Memory B cell (primary cell): ENCODE results near the gene ART3.
A peak's percentile ranks its signal among the peaks of the same experiment; 100 is the strongest.

Source experiments
- ATAC-seq: fragments of 150-1000 bp; cut with Tn5 transposase; 2 replicates; pipeline ENCODE4 v1.10.0; 2021; ENCODE audit warnings: low read depth, mild to moderate bottlenecking, moderate library complexity
- DNase-seq, 2 donors: peaks; one replicate each; pipeline ENCODE4 v3.0.0; 2022; ENCODE audit warnings: low spot score in 2 of 2
- H3K27ac Mint-ChIP-seq: one replicate; pipeline ENCODE4 v1.8.0; 2022; ENCODE audit warnings: mild to moderate bottlenecking, moderate library complexity, mixed read lengths
- H3K27me3 Mint-ChIP-seq: one replicate; pipeline ENCODE4 v1.8.0; 2022; ENCODE audit warnings: mixed read lengths
- H3K36me3 Mint-ChIP-seq: one replicate; pipeline ENCODE4 v1.8.0; 2022; ENCODE audit warnings: mild to moderate bottlenecking, mixed read lengths
- H3K4me1 Mint-ChIP-seq: one replicate; pipeline ENCODE4 v1.8.0; 2022; ENCODE audit warnings: mixed read lengths
- H3K4me3 Mint-ChIP-seq: one replicate; pipeline ENCODE4 v1.8.0; 2022; ENCODE audit warnings: mild to moderate bottlenecking, moderate library complexity, mixed read lengths
- H3K9me3 Mint-ChIP-seq: one replicate; pipeline ENCODE4 v1.8.0; 2022; ENCODE audit warnings: mixed read lengths

ART3 gene

DNA sequence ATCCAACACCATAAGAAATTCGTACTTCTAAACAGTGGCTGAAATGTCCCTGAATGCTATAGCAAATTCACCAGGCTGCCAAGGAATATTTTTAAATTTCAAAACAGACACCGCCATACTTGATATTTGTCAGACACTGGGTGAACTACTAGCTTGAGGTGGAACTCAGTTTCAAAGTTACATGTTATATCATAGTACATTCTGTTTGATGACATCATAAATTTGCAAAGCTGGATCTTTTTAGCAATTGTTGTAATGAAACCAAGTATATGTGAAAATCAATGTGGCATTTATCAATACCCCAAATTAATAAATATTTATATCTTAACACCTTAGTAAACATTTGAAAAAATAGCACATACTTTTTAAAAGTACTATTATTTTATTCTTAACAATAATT is 14.2 kb downstream of the ART3 start:
- Mint-ChIP-seq H3K9me3 (no peaks in the 10 kb centered on the region), H3K27ac (no peak overlapping the region), H3K36me3 (no peaks in the 10 kb centered on the region)

DNA sequence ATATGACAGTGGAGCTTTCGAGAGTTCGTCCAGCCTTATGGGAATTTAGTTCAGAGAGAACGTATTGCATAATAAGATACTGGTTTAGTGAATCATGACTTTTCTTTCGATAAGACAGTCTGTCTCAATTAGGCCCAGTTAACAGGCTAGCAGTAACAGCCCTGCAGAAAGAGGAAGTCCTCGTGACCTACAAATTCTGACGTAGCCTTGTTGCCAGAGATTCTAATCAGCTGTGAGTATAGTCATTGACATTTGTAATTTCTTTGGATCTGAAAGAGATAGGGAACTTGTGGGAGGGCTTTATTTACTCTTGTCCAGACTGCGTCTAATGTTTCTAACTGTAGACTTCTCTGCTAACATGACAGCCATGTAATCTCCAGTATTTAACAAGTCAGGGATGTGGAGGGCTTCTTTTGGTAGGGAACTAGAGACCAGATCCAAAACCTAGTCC is 15.8 kb downstream of the ART3 start:
- H3K27ac Mint-ChIP-seq: peak overlapping the region; percentile 88
- no peaks in the 10 kb centered on the region for H3K36me3 Mint-ChIP-seq
- H3K4me1 Mint-ChIP-seq: peaks cover 7% of the 10 kb centered on the region
- peak in 1 of 2 donors; percentile 54 for DNase-seq
- H3K9me3 Mint-ChIP-seq: no peaks in the 10 kb centered on the region
- H3K4me3 Mint-ChIP-seq: no peak overlapping the region
- ATAC-seq: peak; percentile 99
- no peaks in the 10 kb centered on the region for H3K27me3 Mint-ChIP-seq

More for the DNA sequence above, 14.2 kb downstream of the ART3 start:
- no peak for DNase-seq
- peaks cover 7% of the 10 kb centered on the region for H3K4me1 Mint-ChIP-seq
- ATAC-seq: no peak
- no peak overlapping the region for H3K4me3 Mint-ChIP-seq
- H3K27me3 Mint-ChIP-seq: no peaks in the 10 kb centered on the region

DNA sequence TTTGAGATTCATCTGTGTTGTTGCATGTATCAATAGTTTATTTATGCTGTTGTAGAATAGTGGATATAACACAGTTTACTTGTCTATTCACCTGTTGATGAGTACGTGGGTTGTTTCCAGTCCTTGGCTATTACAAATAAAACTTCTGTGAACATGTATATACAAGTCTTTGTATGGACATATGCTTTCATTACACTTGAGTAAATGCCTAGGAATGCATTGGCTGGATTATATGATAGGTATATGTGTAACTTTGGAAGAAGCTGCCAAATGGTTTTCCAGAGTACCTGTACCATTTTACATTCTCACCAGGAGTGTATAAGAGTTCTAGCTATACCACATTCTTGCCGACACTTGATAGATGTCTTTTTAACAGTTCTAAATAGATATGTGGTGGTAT is 16.5 kb downstream of the ART3 start:
- no peak for DNase-seq
- H3K27me3 Mint-ChIP-seq: no peaks in the 10 kb centered on the region
- H3K9me3 Mint-ChIP-seq: no peaks in the 10 kb centered on the region
- no peaks in the 10 kb centered on the region for H3K36me3 Mint-ChIP-seq
- peaks cover 7% of the 10 kb centered on the region for H3K4me1 Mint-ChIP-seq
- no peak for ATAC-seq
- no peak overlapping the region for H3K4me3 Mint-ChIP-seq
- H3K27ac Mint-ChIP-seq: peak overlapping the region; percentile 88

DNA sequence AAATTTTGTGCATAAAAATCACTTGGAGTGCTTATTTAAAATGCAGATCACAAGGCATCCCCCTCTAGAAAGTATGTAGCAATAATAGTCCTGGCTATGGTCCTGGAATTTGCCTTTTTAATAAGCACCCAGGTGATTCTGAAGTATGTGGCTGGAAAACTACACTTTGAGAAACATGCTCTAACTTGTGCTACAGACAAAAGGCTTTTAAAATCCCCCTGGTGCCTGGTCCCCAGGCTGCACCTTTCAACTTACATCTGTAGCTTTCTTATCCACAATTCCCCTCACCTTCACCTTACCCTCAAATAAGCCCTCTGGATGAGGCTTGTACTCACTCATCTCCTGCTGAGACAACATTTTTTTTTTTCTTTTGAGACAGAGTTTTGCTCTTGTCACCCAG is 21.1 kb downstream of the ART3 start:
- H3K9me3 Mint-ChIP-seq: no peaks in the 10 kb centered on the region
- H3K36me3 Mint-ChIP-seq: no peaks in the 10 kb centered on the region
- DNase-seq (no peak), ATAC-seq (no peak)
- no peaks in the 10 kb centered on the region for H3K27me3 Mint-ChIP-seq
- no peak overlapping the region for H3K27ac Mint-ChIP-seq
- no peak overlapping the region for H3K4me3 Mint-ChIP-seq
- peaks cover 3% of the 10 kb centered on the region for H3K4me1 Mint-ChIP-seq

DNA sequence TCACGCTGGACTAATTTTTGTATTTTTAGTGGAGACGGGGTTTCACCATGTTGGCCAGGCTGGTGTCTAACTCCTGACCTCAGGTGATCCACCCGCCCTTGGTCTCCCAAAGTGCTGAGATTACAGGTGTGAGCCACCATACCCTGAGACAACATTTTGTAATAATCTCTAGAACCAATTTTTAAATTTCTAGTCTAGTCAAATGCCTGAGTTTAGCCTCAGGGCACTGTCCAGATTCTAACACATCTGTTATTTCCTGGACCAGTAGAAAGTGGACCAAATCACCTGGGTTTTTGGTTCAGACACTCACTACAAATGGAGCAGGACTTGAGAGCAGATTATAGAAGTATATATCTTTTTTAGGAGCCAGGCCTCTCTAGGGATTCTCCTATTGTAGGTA is 21.6 kb downstream of the ART3 start:
- no peak for DNase-seq
- ATAC-seq: no peak
- Mint-ChIP-seq H3K36me3 (no peaks in the 10 kb centered on the region), H3K27ac (no peak overlapping the region), H3K4me3 (no peak overlapping the region), H3K4me1 (no peaks in the 10 kb centered on the region), H3K9me3 (no peaks in the 10 kb centered on the region), H3K27me3 (no peaks in the 10 kb centered on the region)

DNA sequence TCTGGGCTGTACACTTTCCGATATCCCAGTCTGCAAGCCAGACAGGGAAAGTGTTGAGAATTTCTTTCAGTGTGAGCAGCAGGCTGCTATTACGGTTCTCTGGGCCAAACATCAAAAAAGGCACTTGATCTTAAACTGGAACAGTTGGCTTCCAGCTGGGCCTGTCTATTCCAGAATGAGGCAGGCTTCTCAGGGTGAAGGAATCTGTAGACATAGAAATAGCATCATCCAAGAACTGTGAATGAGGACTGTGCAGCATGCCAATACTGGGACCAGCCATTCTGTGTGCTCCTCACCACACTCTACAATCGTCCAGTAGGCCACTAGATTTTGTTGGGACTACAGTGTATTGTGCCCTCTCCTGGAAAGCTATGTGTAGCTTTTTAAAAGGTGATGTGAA is 31.1 kb downstream of the ART3 start:
- ATAC-seq (no peak), DNase-seq (no peak)
- Mint-ChIP-seq H3K4me3 (no peak overlapping the region), H3K4me1 (no peaks in the 10 kb centered on the region), H3K9me3 (no peaks in the 10 kb centered on the region), H3K27me3 (no peaks in the 10 kb centered on the region), H3K27ac (no peak overlapping the region), H3K36me3 (no peaks in the 10 kb centered on the region)

DNA sequence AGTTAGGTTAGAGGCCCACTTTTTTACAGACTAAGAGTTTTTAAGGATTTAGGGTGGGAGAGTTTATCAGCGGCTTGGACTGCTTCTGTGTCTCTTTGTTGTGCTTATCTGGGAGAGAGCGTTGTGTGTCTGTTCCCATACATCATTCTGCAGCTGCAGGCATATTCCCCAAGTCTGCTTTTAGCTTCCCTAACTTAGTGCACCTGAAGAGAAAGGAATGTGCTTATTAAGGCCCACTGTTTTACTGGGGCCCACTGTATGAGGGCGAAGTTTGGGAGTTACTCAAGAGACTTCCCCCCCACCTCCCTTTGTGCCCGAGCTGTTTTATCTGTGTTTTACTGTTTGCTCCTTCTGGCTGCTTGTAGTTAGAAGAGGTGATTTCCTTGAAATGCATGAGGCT is 31.9 kb downstream of the ART3 start:
- H3K4me3 Mint-ChIP-seq: no peak overlapping the region
- no peaks in the 10 kb centered on the region for H3K36me3 Mint-ChIP-seq
- H3K9me3 Mint-ChIP-seq: peaks cover 2% of the 10 kb centered on the region
- no peaks in the 10 kb centered on the region for H3K27me3 Mint-ChIP-seq
- no peak overlapping the region for H3K27ac Mint-ChIP-seq
- no peaks in the 10 kb centered on the region for H3K4me1 Mint-ChIP-seq
- no peak for ATAC-seq
- no peak for DNase-seq

DNA sequence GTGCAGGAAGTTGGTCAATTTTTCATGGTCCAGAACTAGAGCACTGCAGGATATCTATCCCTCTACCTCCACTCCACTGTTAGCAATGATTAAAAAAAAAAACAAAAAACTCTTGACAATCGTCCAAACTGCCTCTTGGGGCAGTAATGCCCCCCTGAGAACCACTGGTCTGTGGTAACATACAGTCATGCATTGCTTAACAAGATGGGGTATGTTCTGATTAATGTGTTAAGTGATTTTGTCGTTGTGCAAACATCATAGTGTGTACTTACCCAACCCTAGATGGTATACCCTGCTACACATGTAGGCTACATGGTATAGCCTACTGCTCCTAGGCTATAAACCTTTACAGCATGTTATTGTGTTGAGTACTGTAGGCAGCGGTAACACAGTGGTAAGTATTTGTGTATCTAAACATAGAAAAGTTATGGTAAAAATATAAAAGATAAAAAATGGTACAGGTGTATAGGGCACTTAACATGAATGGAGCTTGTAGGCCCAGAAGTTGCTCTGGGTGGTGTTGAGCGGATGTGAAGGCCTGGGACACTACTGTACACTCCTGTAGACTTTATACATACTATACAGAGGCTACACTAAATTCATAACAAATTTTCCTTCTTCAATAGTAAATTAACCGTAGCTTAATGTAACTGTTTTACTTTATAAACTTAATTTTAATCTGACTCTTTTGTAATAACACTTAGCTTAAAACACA is 34.1 kb downstream of the ART3 start:
- Mint-ChIP-seq H3K9me3 (peaks cover 2% of the 10 kb centered on the region), H3K27me3 (no peaks in the 10 kb centered on the region), H3K27ac (no peak overlapping the region), H3K36me3 (peaks cover 11% of the 10 kb centered on the region), H3K4me3 (no peak overlapping the region), H3K4me1 (no peaks in the 10 kb centered on the region)
- no peak for DNase-seq
- peak; percentile 42 for ATAC-seq

DNA sequence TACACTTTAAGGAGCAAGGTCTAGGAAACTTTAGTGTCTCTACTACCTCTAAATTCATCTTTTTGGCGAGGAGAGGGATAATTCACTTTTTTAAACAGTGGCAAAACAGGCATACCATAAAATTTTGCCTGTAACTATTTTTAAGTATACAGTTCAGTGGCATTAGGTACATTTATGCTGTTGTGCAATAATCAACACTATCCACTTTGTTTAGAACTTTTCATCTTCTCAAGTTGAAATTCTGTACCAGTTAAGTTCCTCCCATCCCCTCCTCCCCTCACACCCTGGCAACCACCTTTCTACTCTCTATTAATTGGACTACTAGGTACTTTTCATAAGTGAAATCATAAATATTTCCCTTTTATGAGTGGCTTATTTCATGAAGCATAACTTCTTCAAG is 42.3 kb downstream of the ART3 start:
- DNase-seq (no peak), ATAC-seq (no peak)
- Mint-ChIP-seq H3K27ac (no peak overlapping the region), H3K27me3 (no peaks in the 10 kb centered on the region), H3K4me1 (no peaks in the 10 kb centered on the region), H3K9me3 (no peaks in the 10 kb centered on the region), H3K36me3 (peaks cover 39% of the 10 kb centered on the region), H3K4me3 (no peak overlapping the region)

DNA sequence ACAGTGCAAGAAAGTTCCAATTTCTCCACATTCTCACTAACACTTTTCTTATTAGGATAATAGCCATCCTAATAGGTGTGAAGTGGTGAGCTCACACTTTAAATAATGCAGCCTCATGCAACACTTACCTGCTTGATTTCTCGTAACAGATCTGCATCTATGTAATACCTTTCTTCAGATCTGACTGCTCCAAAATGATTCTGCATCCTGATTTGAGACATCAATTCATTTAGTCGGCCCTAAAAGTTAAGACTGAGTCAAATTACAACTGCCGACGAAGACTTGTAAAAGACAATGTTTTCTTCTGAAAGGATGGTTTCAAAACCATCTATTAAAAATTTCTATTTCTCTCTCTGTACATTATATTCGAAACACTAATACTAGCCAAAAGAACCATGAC is 43.0 kb downstream of the ART3 start:
- Mint-ChIP-seq H3K4me3 (no peak overlapping the region), H3K36me3 (peaks cover 41% of the 10 kb centered on the region), H3K9me3 (no peaks in the 10 kb centered on the region), H3K27ac (no peak overlapping the region), H3K27me3 (no peaks in the 10 kb centered on the region), H3K4me1 (no peaks in the 10 kb centered on the region)
- DNase-seq (no peak), ATAC-seq (no peak)

DNA sequence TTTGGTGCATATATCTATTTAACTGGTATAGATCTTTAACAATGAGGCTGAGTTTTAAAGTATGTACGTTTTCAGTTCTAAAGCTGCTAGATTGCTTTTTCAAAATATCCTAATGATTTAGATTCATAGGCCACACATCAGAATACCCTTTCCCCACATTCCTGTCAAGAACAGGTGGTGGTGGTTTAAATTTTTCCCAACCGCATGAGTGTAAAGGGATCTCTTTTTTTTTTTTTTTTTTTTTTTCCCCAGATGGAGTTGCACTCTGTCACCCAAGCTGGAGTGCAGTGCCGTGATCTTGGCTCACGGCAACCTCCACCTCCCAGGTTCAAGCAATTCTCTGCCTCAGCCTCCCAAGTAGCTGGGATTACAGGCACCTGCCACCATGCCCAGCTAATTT is 45.7 kb downstream of the ART3 start:
- DNase-seq (no peak), ATAC-seq (no peak)
- H3K4me3 Mint-ChIP-seq: no peak overlapping the region
- H3K4me1 Mint-ChIP-seq: no peaks in the 10 kb centered on the region
- H3K9me3 Mint-ChIP-seq: no peaks in the 10 kb centered on the region
- no peak overlapping the region for H3K27ac Mint-ChIP-seq
- H3K36me3 Mint-ChIP-seq: peaks cover 42% of the 10 kb centered on the region
- H3K27me3 Mint-ChIP-seq: no peaks in the 10 kb centered on the region

DNA sequence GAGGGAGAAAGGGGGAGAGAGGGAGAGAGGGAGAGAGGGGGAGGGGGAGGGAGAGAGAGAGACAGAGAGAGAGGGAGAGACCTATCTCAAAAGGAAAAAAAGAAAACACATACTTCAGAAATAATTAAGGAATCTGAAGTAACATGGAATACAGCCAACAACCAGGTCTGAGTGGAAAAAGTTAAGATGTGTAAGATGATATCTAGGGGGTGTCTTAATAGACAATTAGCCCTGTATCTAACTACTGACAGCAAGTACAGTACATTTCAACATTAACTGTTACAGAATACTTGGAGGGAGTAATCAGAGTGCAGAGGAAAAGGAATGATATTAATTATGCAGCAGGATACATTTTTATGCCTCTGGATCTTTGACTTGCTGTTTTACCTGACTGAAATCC is 51.3 kb downstream of the ART3 start:
- no peaks in the 10 kb centered on the region for H3K27me3 Mint-ChIP-seq

DNA sequence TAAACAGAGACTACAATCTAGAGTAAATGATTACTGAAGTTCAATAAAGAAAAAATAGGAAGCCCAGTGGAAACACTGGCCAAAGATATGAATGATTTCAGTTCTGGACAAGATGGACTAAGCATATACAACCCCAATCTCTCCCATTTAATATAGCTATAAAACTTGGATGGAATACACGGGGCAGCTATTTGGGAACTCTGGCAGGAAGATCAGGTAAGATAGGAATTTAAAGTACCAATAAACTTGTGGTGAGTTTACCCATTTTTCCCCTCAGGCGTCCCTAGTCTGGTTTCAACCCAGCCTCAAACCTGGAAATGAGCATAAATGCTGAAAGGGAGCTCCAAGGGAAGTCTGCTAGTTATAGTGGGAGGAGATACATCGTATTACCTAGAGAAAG is 53.2 kb downstream of the ART3 start:
- Mint-ChIP-seq H3K27me3 (no peaks in the 10 kb centered on the region), H3K9me3 (no peaks in the 10 kb centered on the region), H3K36me3 (peaks cover 26% of the 10 kb centered on the region), H3K4me3 (no peak overlapping the region), H3K27ac (no peak overlapping the region), H3K4me1 (no peaks in the 10 kb centered on the region)
- ATAC-seq: no peak
- no peak for DNase-seq

More for the DNA sequence above, 51.3 kb downstream of the ART3 start:
- ATAC-seq: no peak
- no peaks in the 10 kb centered on the region for H3K4me1 Mint-ChIP-seq
- DNase-seq: no peak
- no peak overlapping the region for H3K27ac Mint-ChIP-seq
- H3K36me3 Mint-ChIP-seq: peaks cover 34% of the 10 kb centered on the region
- H3K9me3 Mint-ChIP-seq: no peaks in the 10 kb centered on the region
- H3K4me3 Mint-ChIP-seq: no peak overlapping the region

DNA sequence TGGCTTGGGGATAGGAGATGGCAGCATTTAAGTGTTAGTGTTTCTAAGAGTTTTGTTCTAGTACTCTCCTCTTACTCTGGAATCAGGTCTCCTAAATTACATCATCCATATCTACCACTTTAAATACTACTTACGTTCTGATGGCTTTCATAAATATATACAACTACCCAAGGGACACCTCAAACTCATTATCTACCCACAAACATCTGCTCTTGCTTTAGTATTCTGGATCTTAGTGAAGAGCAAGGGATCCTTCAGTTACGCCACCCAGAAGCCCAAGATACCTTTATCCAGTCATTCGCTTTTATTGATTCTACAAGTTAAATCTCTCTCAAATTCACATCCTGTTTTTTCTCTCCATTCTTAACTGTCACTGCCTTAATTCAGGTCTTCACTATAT is 66.7 kb downstream of the ART3 start:
- DNase-seq (no peak), ATAC-seq (no peak)
- Mint-ChIP-seq H3K9me3 (no peaks in the 10 kb centered on the region), H3K36me3 (peaks cover 39% of the 10 kb centered on the region), H3K4me1 (peaks cover 14% of the 10 kb centered on the region), H3K4me3 (no peak overlapping the region), H3K27ac (peak overlapping the region; percentile 5), H3K27me3 (no peaks in the 10 kb centered on the region)

DNA sequence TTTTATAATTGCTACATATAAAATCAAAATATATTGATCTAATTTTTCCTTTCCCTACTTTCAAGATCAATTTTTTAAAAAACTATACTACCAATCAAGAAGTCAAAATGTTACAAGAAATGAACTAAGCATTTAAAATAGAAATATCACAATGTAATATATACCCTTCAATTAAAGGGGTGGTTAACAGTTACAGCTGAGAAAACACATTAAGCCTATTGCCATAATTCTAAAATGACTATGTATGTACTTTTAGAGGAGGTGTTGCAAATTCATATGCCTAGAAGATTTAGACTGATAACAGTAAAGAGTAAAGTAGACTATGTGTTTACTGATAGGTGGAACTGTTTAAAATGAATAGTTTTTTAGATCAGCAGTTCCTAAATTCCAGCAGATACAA is 70.0 kb downstream of the ART3 start:
- Mint-ChIP-seq H3K27ac (no peak overlapping the region), H3K4me1 (peaks cover 22% of the 10 kb centered on the region), H3K9me3 (no peaks in the 10 kb centered on the region), H3K27me3 (no peaks in the 10 kb centered on the region), H3K4me3 (no peak overlapping the region), H3K36me3 (peaks cover 24% of the 10 kb centered on the region)
- ATAC-seq: no peak
- DNase-seq: no peak
